GM12874 (cell line): ENCODE measurements around the gene LBR.

Experiments used
- TF ChIP-seq, protein P1 (sequence below): IDR thresholded peaks from 2 replicates; pipeline ENCODE4 v1.5.1; 2011; ENCODE audit warnings: low read depth, mild to moderate bottlenecking, control low read depth, low read length, moderate library complexity; ENCODE audit not compliant: insufficient read depth

LBR gene

DNA sequence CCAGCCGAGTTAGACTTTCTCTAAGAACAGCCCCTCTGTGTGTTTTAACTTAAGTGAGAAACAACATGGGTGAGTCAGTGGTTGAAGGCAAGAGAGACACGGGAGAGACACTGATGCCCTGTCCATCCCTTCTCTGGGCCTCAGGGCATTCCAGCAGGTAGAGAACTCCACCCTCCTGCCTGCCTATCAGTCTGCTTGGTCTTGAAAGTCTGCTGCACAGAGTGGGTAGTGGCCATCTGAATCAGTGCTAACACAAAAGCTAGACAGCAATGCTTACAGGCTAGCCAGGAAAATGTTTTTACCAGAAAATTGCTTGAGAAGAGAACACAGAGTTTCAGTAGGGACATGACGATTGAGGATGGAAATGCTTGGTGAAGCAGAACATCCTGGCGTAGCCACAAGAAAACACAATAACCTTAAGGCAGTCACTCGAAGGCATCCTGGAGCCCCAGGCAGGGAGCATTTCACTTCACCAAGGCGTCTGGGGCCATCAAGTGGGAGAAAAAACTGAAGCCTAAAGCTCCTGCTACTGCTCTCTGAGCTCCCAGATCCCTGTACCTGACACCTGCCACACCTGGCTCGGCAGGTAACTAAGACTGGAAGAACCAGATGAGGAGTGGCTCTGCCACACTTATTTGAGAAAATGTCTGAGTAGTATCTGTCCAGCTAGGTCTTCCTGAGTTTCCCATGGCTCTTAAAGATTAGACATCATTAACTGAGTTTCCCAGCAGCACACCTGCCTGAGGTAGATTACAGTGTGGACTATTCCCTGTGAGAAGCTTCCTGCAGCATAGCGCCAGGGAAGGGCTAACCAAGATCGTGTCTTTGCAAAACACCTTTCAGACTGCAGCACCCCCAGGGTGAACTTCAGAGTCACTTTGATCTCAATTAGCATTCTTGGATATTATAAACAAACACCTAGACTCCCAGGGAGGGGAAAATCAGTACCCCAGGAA is 18.1 kb upstream of the LBR start:
- TF ChIP-seq, protein P1, sequence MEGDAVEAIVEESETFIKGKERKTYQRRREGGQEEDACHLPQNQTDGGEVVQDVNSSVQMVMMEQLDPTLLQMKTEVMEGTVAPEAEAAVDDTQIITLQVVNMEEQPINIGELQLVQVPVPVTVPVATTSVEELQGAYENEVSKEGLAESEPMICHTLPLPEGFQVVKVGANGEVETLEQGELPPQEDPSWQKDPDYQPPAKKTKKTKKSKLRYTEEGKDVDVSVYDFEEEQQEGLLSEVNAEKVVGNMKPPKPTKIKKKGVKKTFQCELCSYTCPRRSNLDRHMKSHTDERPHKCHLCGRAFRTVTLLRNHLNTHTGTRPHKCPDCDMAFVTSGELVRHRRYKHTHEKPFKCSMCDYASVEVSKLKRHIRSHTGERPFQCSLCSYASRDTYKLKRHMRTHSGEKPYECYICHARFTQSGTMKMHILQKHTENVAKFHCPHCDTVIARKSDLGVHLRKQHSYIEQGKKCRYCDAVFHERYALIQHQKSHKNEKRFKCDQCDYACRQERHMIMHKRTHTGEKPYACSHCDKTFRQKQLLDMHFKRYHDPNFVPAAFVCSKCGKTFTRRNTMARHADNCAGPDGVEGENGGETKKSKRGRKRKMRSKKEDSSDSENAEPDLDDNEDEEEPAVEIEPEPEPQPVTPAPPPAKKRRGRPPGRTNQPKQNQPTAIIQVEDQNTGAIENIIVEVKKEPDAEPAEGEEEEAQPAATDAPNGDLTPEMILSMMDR: no peak

DNA sequence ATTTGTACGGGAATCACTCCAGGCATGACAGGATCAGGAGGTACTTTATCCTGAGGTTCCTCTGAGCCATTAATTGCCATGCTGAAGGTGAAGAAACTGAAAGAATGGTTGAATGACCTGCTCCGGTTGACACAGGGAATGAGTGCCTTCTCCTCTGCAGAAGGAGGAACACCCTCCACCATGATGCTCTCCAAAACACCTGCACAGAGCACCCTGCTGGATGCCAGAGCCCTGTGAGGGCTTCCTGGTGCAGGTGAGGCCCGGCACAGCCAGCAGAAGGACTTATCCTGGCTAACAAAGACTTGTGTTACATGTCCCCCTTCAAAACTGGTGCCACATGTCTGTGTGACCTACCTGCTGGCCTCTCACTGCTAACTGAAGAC is 14.3 kb upstream of the LBR start:
- TF ChIP-seq, protein P1: no peak

DNA sequence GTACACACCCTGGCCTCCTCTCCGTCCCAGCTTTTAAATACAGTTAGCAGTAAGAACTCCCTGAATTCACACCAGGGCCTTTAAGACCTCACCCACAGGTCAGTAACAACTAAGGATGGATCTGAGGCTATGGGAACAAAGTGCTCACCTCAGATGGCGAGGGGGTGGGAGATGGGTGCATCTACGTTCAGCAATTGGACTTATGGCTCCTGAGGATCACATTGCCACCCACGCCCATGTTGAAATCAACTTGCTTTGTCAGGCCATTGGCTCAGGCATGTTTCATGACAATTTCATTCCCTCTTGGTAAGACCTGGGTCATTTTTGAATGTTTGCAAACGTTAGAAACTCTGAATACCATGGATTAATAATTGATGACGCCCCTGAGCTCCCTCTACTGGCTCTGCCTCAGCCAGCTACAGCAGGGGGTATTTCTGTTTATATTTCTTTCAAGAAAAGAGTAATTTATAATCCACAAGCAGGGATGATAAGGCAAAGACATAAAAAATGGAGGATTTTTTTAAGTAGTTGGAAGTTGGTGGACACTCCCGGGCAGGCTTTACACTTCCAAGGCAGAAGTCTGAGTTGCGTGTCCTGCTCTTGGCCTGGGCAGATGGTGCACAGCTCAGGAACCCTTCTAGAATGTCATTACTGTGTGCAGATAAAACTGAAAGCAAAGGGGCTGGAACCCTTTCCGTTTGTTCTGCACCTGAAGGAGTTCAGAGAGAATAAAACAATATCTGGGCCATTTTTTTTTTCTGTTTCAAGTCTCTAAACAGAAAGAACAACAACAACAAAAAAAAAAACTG is 13.7 kb upstream of the LBR start:
- TF ChIP-seq, protein P1: peak; percentile 43; the same call in 1 of the 2 replicates

DNA sequence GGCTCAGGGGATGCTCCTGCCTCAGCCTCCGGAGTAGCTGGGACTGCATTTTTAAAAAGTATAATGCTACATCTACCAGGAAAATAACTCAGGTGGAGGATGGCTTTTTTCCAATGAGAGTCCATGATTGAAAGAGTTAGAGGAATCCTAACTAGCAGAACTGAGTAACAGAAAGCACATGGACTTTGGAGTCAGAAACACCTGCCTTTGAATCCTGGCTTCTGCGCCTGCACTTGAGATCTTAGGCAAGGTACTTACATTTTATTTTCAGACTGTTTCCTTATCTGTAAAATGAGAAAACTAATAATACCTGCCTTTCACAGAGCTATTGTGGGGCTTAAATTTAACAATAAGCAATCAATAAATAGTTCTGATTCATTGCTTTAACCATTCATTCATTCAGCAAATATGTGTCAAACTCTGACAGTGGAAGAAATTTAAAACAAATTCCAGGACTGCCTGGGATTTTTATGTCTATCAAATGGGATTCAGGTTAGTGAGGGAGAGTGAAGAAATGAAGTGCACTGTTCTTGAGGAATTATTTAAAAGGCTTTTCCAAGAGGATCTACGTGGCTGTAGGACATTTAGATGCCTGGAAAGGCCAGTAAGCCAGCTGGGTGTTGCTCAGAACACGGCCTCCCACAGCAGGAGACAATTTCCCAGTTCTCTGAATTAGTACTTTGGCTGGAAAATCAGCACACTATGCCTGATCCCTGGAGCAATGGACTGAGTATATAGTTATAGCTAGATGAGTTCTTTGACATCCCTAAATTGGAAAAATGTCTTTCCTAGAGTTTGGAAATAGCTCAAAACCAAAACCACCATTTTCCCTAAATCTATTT is 12.8 kb upstream of the LBR start:
- TF ChIP-seq, protein P1: no peak

DNA sequence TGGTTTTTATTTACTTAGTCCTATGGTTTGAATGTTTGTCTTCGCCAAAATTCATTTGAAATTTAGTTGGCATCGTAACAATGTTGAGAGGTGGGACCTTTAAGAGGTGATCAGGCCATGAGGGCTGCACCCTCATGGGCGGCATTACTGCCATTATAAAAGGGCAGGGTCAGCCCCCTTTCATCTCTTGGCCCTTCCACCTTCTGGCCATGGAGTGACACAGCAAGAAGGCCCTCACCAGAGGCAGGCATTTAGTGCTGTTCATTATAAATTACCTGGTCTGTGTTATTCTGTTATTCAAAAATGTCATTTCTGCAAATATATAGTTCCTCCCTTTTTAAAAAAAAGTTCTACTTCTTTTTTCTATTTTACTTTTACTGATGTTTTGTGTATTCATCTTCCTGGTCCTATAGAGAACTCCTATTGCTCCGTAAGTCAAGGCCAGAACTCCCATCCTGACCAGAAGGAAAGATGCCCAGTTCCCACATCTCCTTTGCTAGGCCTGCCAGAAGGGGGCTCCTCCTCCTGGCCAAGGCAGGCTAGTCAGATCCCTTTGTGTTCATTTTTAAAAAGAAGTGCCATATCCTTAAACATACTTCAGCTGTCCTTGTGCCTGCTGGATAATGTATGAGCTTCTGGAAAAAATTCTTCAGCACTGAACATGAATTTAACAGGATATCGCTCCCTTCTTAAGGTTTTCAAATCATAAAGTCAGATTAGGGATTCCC is 10.0 kb upstream of the LBR start:
- TF ChIP-seq, protein P1: 0 out of 2 replicates have a peak, but pooled peaks have one; percentile 16

DNA sequence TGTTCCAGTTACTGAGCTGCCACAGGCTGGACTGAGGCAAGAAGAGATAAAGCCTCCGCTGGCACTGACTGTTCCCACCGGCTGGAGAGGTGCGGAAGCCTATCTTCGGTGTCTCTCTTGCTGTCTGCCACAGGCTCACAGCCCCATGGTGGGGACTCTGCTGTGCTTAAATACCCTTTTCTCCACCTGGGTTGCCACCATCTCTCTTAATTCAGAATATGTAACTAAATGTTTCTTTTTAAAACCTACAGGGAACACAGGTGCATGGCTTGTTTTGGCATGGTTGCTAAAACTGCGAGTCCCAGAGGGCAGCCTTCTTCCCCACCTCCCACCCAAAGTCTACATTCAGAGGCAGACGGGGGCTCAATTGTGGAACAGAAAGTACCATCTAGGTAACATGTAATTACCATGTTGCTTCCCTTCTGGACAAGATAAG is 8.1 kb upstream of the LBR start:
- TF ChIP-seq, protein P1: no peak
